Stimulated activated CD4-positive, alpha-beta T cell treated with anti-CD3 and anti-CD28 coated beads, Interleukin-12 subunit alpha, Interleukin-12 subunit beta, amount 100 ng/mL, for 24 hours (primary cell): Measurements from ENCODE around the gene AGBL5.

Source experiments
- DNase-seq, 2 experiments: peaks; one replicate each; pipeline ENCODE4 v3.0.0-alpha.2; 2020; ENCODE audit warnings: low read depth in 2 of 2

The AGBL5 gene

GRCh38 chr2:27050996-27051901 is at the start of gene AGBL5:
AGBL5 (plus strand) TSS chr2:27051668; CDS start chr2:27052959, 1,291 bp downstream.
- DNase-seq = peak; percentile 92

- DNase-seq = no peak
These were observed 49.5 kb upstream of the AGBL5 start for GRCh38 chr2:27001950-27002349.

GRCh38 chr2:27003007-27003406 is 48.5 kb upstream of the AGBL5 start:
- no peak for DNase-seq

- DNase-seq = no peak
These were observed 47.6 kb upstream of the AGBL5 start for GRCh38 chr2:27003857-27004256.

- DNase-seq = no peak
These were observed 44.7 kb upstream of the AGBL5 start for GRCh38 chr2:27006602-27007415.

GRCh38 chr2:27007416-27008374 is 43.8 kb upstream of the AGBL5 start:
- no peak for DNase-seq

- DNase-seq = no peak
These were observed 42.8 kb upstream of the AGBL5 start for GRCh38 chr2:27008678-27009077.

- no peak for DNase-seq
These were observed 42.4 kb upstream of the AGBL5 start for GRCh38 chr2:27009083-27009482.

GRCh38 chr2:27009716-27010115 is 41.8 kb upstream of the AGBL5 start:
- DNase-seq = no peak

GRCh38 chr2:27010139-27010538 is 41.3 kb upstream of the AGBL5 start:
- DNase-seq = no peak

GRCh38 chr2:27013738-27014137 is 37.7 kb upstream of the AGBL5 start:
- no peak for DNase-seq

- no peak for DNase-seq
These were observed 36.6 kb upstream of the AGBL5 start for GRCh38 chr2:27014771-27015433.

GRCh38 chr2:27016801-27017325 is 34.6 kb upstream of the AGBL5 start:
- DNase-seq = peak; percentile 19 to 37

- DNase-seq = no peak
These were observed 33.3 kb upstream of the AGBL5 start for GRCh38 chr2:27018142-27018541.

- no peak for DNase-seq
These were observed 32.0 kb upstream of the AGBL5 start for GRCh38 chr2:27019459-27019858.

GRCh38 chr2:27019931-27020855 is 31.3 kb upstream of the AGBL5 start:
- DNase-seq = no peak

GRCh38 chr2:27021253-27022049 is 30.0 kb upstream of the AGBL5 start:
- DNase-seq = no peak

- no peak for DNase-seq
These were observed 27.7 kb upstream of the AGBL5 start for GRCh38 chr2:27023740-27024139.

GRCh38 chr2:27024188-27024587 is 27.3 kb upstream of the AGBL5 start:
- DNase-seq = no peak
